Adrenal gland (tissue), 5 donors: Measurements from ENCODE around the gene TRPC6.

ENCODE experiments used
- CTCF ChIP-seq, 6 experiments: fragments of 450-650 bp in 4 of 6; fragments of 200-600 bp in 2 of 6; sonication (generic) in 1 of 6; IDR thresholded peaks; 1 replicate in 5 of 6; 2 replicates in 1 of 6; pipeline versions ENCODE4 v1.5.1 to v1.8.0; 2016 to 2021; ENCODE audit warnings: antibody characterized with exemption in 6 of 6, mild to moderate bottlenecking in 2 of 6, moderate library complexity in 1 of 6
- POLR2A ChIP-seq, 2 donors: fragments of 450-650 bp; IDR thresholded peaks; one replicate each; pipeline ENCODE4 v1.6.1; 2017; ENCODE audit warnings: antibody characterized with exemption in 2 of 2, mild to moderate bottlenecking in 2 of 2, moderate library complexity in 1 of 2
- donor health status: DM: no; HTN: no; CAD: no.

- TF ChIP-seq CTCF (IDR thresholded peaks at IDR 0.05) (no peak), POLR2A (IDR thresholded peaks at IDR 0.05) (no peak)
Measured at GRCh38 chr11:101444164-101444563, 139.6 kb downstream of the TRPC6 start.
